ENCODE measurements around the gene KHDC4. TPM values are rescaled to one million over a fixed set of nuclear protein-coding genes. Genes with fewer than 3 reads are reported as not detected.
A peak's percentile ranks its signal among the peaks of the same experiment; 100 is the strongest.

KHDC4 gene
- total and polyA plus RNA-seq, 2 of the 13 experiments (the other 11 are each of a cell fraction or from before 2014, with no cell fraction given) = 33.5 to 92.0 TPM

- TF ChIP-seq MLXIP (CRISPR knock-in tag; IDR thresholded peaks at IDR 0.05; ENCODE audit: borderline replicate concordance) = no peak
- no peak for TF ChIP-seq ZKSCAN5 (CRISPR knock-in tag; IDR thresholded peaks at IDR 0.05)
- no peak for TF ChIP-seq ZBTB3 (CRISPR knock-in tag; IDR thresholded peaks at IDR 0.05; ENCODE audit: borderline replicate concordance, low read depth)
- TF ChIP-seq ZFX (CRISPR knock-in tag; IDR thresholded peaks at IDR 0.05; ENCODE audit: low read depth) = peak; percentile 17; the same call in 1 of the 2 replicates
- no peak for TF ChIP-seq RARA (CRISPR knock-in tag; IDR thresholded peaks at IDR 0.05)
Measured at GRCh38 chr1:155978325-155978972, 44.2 kb upstream of the KHDC4 start, which contains the start of gene ARHGEF2 (continued).

GRCh38 chr1:155977690-155978324 lies 43.6 kb upstream of the KHDC4 start:
- Histone ChIP-seq H4K20me1 (ENCODE audit: insufficient read depth, low read length) (0 out of 2 replicates have a peak, but pooled peaks cover 2% of the 10 kb centered on the region), H3K27ac (ENCODE audit: extremely low read length, insufficient read depth, low read length) (peak overlapping the region; percentile 56), H3K4me3 (replicated peaks in 1 of 3; ENCODE audit: insufficient read depth in 1 of 3, low read depth in 2 of 3, low read length in 3 of 3) (peak overlapping the region; percentile 85 to 92 (median 90)), H3K4me2 (ENCODE audit: low read depth, low read length) (peak overlapping the region; percentile 92), H3K36me3 (replicated peaks in 1 of 2; ENCODE audit: control insufficient read depth in 1 of 2, insufficient read depth in 2 of 2, low read length in 2 of 2) (peaks cover 0 to 3% of the 10 kb centered on the region in 2 experiments; a peak in 2 of 5 replicates), H3K9ac (ENCODE audit: insufficient read depth, low read depth, low read length) (peak overlapping the region; percentile 83), H2AFZ (ENCODE audit: low read length) (no peak overlapping the region), H3K4me1 (ENCODE audit: insufficient read depth, low read length) (peaks cover 83% of the 10 kb centered on the region), H3K79me2 (ENCODE audit: insufficient read depth, low read length) (peaks cover 44% of the 10 kb centered on the region), H3K27me3 (ENCODE audit: control insufficient read depth in 1 of 2, insufficient read depth in 2 of 2, low read length in 2 of 2) (no peaks in the 10 kb centered on the region; a peak in 1 of 5 replicates), H3K9me3 (ENCODE audit: low read length) (no peaks in the 10 kb centered on the region)
- TSS peak; percentile 12 for BruUV-seq (replicated peaks)
- intact Hi-C loops (cut with micrococcal nuclease; ENCODE audit: unreplicated experiment) = loop anchor here (5.0 kb wide), 1 partner anchor 36 kb away; the partner anchor contains the start of gene RXFP4
- CTCF ChIA-PET (ENCODE audit: low intra/inter-chr PET ratio, low total read pairs) = no interaction called here
- no peak for FAIRE-seq
- WGBS (ENCODE audit: low lambda C conversion rate) = 1% methylated on average over 28 of the region's 52 CpGs
- POLR2A ChIA-PET = interaction anchor here (1.0 to 13.5 kb wide), 10 partner anchors 10 to 45 kb away, joined by 4 to 390 read pairs (median 10); partner anchors contain the start of genes KHDC4 and RXFP4
- peak; percentile 55 for ATAC-seq
- no peak for DNase-seq (ENCODE audit: low spot score)
- in situ Hi-C loops (cut with HindIII; ENCODE audit: extremely low pct_ligation_motif_present, low pct_unique_long_range_greater_than_20kb) = no loop called here
- TF ChIP-seq ZNF232 (CRISPR knock-in tag; IDR thresholded peaks at IDR 0.05; ENCODE audit: borderline replicate concordance) = no peak
- no peak for TF ChIP-seq PRDM10 (CRISPR knock-in tag; IDR thresholded peaks at IDR 0.05; ENCODE audit: low read depth)
- TF ChIP-seq PHF20 (CRISPR knock-in tag; IDR thresholded peaks at IDR 0.05) = 0 out of 2 replicates have a peak, but pooled peaks have one; percentile 10
- no peak for TF ChIP-seq ISL2 (CRISPR knock-in tag; IDR thresholded peaks at IDR 0.05)
- no peak; the same call in 1 of the 2 replicates for TF ChIP-seq ZNF335 (CRISPR knock-in tag; IDR thresholded peaks at IDR 0.05)
- TF ChIP-seq ZNF382 (CRISPR knock-in tag; IDR thresholded peaks at IDR 0.05; ENCODE audit: borderline replicate concordance) = no peak
- no peak for TF ChIP-seq FUBP1 (CRISPR knock-in tag; IDR thresholded peaks at IDR 0.05; ENCODE audit: borderline replicate concordance)
